SK-N-SH treated with all-trans-retinoic acid at 6 μM for 48 hours (cell line): Measurements from ENCODE around the gene EML2.

Source experiments
- ISL1 ChIP-seq: fragments of 250-450 bp; sonication (Bioruptor Pico); IDR thresholded peaks from 2 replicates; pipeline ENCODE4 v2.1.2; 2022; ENCODE audit warnings: mild to moderate bottlenecking, moderate library complexity
- ZFP3 ChIP-seq: fragments of 250-450 bp; sonication (Bioruptor Pico); IDR thresholded peaks from 2 replicates; pipeline ENCODE4 v1.5.0; 2020; ENCODE audit warnings: mild to moderate bottlenecking, moderate library complexity
- ZNF565 ChIP-seq: fragments of 450-650 bp; formaldehyde crosslinking; conservative IDR thresholded peaks from 2 replicates; pipeline ENCODE4 v1.5.0; 2020; ENCODE audit warnings: low read depth, mild to moderate bottlenecking, moderate library complexity
- TF ChIP-seq, protein P1 (sequence below): fragments of 250-450 bp; sonication (Bioruptor Pico); IDR thresholded peaks from 2 replicates; pipeline ENCODE4 v1.5.1; 2020; ENCODE audit warnings: low read depth, mild to moderate bottlenecking, moderate library complexity
- TF ChIP-seq, protein P2 (sequence below): fragments of 250-450 bp; sonication (Bioruptor Pico); IDR thresholded peaks from 2 replicates; pipeline ENCODE4 v1.8.0; 2021; ENCODE audit warnings: low read depth, mild to moderate bottlenecking, moderate library complexity, borderline replicate concordance

DNA sequence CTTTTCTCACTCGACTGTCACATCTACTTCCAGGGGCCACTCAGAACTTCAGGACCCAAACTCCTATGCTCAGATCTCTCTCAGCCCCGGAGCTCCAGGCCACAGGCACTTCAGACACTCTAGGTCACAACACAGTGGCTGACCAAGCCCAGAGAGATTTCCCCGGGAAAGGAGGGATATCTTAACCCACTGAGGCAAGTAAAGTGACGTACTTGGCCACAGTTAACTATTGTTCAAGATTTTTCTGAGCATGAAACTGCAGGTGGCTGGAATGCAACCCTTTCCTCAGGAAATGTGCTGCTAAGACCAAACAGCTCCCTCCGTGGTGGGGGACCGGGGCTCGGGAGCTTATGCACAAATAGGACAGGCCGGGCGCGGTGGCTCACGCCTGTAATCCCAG is 78.5 kb downstream of the EML2 start:
- TF ChIP-seq ISL1 (CRISPR knock-in tag) = no peak
- TF ChIP-seq, protein P1, sequence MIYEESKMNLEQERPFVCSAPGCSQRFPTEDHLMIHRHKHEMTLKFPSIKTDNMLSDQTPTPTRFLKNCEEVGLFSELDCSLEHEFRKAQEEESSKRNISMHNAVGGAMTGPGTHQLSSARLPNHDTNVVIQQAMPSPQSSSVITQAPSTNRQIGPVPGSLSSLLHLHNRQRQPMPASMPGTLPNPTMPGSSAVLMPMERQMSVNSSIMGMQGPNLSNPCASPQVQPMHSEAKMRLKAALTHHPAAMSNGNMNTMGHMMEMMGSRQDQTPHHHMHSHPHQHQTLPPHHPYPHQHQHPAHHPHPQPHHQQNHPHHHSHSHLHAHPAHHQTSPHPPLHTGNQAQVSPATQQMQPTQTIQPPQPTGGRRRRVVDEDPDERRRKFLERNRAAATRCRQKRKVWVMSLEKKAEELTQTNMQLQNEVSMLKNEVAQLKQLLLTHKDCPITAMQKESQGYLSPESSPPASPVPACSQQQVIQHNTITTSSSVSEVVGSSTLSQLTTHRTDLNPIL = no peak
- TF ChIP-seq ZFP3 (CRISPR knock-in tag) = no peak
- TF ChIP-seq, protein P2, sequence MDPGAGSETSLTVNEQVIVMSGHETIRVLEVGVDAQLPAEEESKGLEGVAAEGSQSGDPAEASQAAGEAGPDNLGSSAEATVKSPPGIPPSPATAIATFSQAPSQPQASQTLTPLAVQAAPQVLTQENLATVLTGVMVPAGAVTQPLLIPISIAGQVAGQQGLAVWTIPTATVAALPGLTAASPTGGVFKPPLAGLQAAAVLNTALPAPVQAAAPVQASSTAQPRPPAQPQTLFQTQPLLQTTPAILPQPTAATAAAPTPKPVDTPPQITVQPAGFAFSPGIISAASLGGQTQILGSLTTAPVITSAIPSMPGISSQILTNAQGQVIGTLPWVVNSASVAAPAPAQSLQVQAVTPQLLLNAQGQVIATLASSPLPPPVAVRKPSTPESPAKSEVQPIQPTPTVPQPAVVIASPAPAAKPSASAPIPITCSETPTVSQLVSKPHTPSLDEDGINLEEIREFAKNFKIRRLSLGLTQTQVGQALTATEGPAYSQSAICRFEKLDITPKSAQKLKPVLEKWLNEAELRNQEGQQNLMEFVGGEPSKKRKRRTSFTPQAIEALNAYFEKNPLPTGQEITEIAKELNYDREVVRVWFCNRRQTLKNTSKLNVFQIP (CRISPR knock-in tag) = no peak
- no peak for TF ChIP-seq ZNF565 (CRISPR knock-in tag)
